Astrocyte (in vitro differentiated cells and primary cell): ENCODE data around the gene ZNF362.

Source experiments
- CTCF ChIP-seq: IDR thresholded peaks from 2 replicates; pipeline ENCODE4 v1.5.1; 2011; ENCODE audit warnings: low read depth, mild to moderate bottlenecking, inconsistent platforms, low read length, moderate library complexity; ENCODE audit not compliant: insufficient read depth
- EZH2 ChIP-seq: IDR thresholded peaks from 2 replicates; pipeline ENCODE4 v1.6.1; 2012; ENCODE audit warnings: mild to moderate bottlenecking, low read length, inconsistent platforms; ENCODE audit not compliant: insufficient read depth

- TF ChIP-seq CTCF (no peak), EZH2 (no peak)
These were observed 66.7 kb downstream of the ZNF362 start for GRCh38 chr1:33322870-33323585.
